NCI-H82 treated with DMSO at 0.1 percent for 48 hours (cell line): ENCODE results near the gene PANX2.

Source experiments
- DNase-seq: peaks from one replicate; lab custom pipeline; 2025; ENCODE audit not compliant: unreplicated experiment; lab: John Stamatoyannopoulos, UW

The PANX2 gene

DNA sequence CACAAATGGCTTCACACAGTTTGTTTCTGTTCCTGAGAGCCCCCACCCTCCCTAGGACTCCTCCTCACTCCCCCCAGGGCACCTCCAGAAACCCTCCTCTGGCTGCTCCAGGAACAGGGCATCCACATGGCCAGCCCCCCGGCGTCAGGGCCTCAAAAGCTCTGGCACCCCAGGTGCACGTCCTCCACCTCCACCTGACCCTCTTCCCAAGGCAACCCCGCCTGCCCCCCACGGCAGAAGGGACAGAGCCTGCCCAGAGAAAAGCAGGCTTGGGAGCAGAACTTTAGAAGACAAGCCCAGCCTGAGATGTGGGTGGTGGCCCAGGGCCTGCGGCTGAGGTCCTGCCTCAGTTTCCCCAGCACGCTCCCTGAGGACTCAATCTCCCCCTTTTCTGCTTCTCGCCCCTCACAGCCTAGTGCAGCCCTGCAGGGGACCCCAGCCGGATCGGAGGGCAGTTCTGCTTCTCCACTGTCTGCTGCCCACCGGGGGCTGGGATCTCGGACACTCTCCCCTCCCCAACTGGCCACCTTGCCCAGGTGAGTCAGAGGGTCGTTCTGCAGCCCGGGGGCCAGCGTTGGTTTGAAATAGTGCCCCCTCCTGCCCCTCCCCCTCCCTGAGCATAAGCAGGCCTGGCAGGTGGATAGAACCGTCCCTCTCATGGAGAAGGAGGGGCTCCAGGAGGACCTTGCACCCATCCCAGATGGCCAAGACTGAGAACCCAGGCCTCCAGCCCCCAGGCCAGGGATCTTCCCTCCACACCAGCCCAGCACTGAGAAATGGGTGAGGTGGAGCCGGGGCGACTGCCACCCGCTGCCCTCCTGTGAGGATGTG, 12.8 kb downstream of the PANX2 start:
- no peak for DNase-seq

DNA sequence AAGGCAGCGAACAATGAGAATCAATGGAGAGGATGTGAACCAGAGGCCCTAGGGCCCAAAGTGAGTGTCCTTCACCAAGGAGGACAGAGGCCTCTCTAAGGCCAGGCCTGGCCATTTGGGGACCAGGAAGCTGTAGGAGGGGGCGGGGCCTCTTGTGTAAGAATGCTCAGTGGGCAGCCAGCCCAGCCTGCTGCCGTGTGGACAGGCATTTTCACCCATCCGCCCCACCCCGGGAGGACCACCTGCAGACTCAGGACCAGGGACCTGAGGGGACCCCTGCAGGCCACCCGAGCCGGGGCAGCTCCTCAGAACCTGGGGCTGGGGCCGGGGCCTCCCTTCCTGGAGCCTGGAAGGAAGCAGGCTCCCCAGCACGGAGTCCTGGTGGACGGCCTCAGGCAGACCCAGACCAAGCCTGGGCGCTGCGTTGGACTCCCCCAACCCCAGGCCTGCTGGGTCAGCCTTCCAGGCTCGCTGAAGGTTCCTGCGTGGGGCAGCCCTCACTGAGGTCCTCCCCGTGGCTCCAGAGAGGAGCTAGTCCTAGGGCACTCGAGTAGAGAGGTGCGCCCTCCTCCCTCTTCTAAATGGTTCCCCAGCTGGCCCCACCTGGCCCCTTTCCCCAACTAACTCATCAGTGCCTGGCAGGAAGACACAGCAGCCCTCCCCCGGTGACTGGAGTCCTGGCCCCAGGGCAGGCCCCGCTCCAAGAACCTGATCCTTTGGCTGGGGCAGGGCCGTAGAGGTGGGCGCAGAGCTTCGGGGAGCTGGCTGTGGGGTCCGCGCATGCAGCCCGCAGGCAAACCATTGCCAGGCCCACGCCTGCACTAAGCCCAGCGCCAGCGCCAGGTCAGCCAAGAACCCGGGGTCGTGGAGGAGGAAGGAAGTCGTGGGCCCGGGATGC, 13.7 kb downstream of the PANX2 start:
- no peak for DNase-seq

DNA sequence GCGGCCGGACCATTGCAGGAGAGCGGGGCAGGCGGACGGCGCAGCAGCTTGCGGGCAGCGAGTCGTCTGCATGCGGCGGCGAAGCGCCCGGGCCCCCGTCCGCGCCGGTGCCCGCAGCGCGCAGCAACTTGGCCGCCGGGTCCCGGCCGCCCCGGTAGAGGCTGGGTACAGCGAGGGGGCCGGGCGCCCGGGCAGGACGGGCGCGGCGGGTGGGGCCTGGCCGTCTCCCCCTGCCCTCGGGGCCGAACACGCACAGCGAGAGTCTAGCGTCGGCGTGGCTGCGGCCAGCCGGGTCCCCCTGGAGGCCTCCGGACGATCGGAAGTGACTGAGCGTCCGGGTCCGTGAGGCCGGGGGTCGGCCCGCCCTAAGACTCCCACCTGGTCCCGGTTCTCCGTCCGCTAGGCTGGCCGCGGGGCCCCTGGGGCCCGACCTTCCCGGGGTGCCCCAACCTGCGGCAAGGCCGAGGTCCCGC, 14.4 kb downstream of the PANX2 start:
- DNase-seq: no peak

DNA sequence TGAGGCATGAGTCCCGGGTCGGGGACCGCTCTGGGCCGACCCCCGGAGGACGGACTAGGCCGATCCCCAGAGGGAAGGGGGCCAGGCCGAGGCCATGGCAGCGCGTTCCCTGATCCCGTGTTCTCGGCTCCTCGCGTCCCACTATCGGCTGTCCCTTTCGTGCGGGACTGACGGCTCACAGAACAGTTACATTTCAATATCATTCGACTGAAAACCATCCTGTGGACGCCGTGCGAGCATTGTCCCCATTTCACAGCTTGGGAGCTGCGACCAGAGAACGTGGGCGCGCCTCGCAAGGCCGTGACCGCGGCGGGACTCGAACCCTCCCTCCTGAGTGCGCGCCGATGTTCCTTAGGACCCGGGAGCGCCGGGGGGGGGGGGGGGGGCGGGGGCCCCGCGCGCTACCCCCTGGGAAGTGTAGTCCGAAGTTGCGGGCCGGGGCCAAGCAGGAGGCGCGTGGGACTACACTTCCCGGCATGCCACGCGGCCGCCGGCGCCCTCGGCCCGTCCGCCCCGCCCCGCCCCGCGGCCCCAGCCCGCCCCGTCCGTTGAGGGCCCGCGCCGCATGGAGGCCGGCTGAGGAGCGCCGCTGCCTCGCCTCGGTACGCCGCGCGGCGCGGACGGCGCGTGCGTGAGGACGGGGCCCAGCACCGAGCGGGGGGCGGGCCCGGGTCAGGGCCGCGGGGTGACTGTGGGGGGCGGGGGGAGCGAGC, 15.0 kb downstream of the PANX2 start, which contains the start of gene TRABD:
TSS of gene TRABD (plus strand) at position 539 of the 713 bp plus-strand sequence. CDS start 7,148 bp downstream, outside the sequence.
- DNase-seq: peak; percentile 9

DNA sequence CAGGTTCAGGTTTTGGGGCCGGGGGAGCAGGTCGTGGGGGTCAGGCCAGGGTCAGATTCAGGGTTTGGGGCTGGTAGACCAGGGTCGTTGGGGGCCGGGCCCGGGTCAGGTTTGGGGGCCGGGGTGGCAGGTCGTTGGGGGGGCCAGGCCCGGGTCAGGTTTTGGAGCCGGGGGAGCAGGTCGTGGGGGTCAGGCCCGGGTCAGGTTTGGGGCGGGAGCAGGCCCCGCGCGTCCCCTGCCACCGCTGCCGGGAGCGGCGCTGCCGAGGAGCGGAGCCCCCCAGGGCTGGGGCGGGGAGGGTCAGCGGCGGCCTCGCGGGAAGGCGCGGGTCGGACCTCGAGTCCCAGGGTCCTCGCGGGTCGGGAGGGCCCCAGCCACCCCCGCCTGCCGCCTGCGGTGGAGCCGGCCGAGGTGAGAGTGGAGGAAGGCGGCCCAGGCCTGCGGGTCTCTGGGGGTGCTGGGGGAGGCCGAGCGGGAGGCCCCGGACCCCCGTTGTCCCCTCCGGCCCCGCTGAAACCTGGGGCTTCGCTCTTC, 15.7 kb downstream of the PANX2 start:
- no peak for DNase-seq

DNA sequence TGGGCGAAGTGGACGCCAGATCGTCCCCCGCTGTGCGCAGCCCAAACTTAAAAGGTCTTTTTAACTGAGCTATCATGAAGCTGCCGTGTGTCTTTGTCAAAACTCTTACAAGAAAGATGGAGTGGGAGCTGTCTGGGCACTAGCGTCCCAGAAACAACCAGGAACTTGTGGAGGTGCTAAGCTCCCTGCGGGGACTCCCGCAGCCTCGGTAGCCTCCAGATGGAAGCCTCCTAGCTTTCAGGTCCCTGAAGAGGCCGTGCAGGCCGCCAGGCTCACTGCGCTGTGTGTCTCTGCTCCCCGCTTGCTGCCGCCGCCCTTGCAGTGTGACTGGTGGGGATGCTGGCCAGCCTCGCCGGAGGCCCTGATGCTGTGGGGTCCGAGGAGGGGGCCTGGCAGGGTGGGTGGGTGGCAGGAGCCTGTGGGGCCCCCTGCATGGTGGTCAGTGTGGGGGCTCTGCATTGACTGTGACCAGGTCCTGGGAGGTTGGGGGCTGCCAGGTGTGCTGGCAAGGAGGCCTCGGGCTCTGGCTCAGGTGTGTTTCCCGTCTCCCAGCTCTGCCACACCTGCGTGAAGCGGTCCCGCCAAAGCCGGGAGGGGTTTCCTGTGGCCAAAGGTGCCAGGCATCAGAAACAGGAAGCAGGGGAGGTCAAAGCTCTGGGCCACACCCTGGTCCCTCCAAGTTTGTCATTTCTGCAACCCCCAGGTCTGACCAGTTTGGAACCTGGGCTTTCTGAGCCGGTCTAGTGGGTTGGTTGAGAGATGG, 16.4 kb downstream of the PANX2 start:
- DNase-seq: no peak

DNA sequence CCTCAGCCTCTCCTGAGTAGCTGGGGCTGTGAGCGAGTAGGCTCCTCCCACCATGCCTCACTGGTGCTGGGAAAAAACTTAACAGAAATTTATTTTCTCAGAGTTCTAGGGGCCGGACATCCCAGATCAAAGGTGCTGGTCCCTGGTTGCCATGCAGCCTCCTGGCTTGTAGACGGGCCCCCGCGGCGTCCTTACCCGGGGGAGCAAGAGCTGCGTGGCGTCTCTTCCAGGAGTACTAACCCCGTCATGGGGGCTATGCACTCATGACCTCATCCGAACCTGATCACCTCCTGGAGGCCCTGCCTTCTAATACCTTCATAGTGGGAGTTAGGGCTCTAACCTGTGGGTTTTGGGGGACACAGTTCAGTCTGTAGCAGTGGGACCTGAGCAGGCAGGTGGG, 17.8 kb downstream of the PANX2 start:
- DNase-seq: no peak

DNA sequence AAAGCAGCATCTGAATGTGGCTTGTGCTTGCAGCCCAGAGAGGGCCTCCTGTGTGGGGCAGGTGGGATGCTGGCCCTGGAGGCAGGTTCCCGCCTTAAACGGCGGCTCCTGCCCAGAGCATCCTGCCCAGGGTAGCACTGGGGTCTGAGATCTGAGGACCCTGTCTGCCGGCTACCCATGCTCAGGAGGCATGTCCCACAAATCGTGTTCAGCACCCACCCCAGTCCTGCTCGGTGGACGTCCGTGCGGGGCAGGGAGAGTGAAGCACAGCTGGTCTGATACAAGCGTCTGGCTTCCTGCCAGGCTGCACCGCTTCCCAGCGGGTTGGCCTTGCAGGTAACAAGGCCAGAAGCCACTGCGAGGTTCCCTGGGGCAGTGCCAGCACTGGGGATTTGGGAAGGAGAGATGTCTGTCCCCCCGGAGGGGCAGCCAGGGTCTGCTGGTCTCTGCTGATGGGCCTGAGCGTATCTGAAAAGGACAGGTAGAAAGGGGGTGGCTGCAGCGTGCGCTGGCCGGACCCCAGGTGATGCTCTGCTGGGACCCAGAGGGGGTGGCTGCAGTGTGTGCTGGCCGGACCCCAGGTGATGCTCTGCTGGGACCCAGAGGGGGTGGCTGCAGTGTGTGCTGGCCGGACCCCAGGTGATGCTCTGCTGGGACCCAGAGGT, 18.8 kb downstream of the PANX2 start:
- DNase-seq: no peak

DNA sequence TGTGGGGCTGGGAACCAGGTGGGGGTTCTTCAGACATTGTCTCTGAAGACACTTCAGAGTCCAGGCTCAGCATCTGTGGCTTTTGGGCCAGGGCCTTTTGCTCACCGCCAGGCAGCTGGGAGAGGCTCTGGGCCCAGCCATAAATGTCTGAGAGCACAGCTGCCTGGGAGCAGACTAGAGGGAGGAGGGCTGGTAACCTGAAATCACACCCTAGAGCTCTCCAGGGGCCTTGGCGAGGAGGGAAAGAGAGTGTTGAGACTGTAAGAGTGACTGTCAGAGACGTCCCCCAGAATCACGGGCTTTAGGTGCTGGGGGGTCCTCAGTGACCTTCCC, 19.3 kb downstream of the PANX2 start:
- DNase-seq: no peak

DNA sequence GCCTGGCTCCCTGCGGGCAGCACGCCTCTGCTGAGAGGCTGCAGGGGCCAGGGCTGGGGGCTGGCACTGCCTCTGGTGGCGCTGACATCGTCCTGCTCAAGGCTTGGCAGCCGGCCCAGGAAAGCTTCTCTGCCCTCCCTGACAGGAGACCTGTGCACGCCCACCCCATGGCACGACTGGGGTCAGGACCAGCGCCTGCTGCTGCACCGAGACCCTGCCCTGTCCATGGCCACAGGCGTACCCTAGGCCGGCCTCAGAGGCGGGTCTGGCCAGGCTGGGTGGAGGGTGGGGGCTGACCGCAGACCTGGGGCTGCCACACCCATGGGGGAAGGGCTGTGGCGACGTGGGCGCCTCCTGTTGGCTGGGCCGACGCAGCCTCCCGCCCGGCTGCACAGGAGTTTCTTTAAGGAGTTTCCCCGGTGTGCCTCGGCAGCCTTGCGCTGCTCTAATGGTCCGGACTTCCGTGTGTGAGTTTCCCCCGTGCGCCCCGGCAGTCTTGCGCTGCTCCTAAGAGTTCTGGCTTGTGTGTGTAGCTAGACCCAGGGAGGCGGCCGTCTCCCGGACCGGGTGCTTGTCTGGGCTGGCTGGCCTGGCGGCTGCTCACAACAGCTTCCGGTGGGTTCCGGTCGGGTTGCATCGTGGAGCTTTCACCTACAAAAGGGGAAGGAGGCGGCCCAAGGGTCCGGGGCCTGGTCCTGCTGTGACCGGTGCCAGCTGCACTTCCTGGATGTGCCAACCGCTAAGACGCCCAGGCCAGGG, 19.8 kb downstream of the PANX2 start:
- DNase-seq: no peak

DNA sequence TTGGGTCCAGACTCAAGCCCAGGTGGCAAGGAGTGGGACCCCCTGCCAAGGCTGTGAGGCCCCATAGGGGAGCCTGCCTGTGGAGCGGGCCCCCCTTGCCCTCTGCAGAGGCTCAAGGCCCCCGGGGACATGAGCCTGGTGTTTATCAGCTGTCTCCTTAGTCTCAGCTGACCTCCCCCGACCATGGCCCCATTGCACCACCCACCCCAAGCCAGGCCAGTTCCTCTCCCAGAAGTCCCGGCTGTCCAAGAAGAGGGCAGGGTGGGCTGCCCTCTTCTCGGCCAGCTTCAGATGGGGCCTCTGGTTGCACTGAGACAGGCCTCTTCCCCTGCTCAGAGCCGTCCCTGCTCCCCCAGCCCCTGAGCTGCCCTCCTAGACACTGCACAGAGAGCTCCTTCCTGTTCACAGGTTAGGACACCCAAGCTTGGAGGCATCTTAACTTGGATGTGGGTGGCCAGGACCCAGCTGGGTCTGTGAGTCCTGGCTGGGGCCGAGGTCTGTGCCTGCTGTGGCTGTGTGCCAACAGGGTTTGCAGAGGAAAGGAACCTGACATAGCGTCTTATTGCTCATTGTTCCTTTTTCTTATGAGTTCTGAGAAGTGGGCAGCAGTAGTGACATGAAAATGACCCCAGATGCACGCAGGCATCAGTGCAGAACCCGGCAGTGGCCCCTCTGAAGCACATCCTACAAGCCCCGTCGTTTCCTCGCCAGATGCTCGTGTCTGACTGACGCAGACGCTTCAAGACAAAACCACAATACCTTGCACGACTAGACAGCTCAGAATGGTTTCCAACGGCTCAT, 20.6 kb downstream of the PANX2 start:
- no peak for DNase-seq

DNA sequence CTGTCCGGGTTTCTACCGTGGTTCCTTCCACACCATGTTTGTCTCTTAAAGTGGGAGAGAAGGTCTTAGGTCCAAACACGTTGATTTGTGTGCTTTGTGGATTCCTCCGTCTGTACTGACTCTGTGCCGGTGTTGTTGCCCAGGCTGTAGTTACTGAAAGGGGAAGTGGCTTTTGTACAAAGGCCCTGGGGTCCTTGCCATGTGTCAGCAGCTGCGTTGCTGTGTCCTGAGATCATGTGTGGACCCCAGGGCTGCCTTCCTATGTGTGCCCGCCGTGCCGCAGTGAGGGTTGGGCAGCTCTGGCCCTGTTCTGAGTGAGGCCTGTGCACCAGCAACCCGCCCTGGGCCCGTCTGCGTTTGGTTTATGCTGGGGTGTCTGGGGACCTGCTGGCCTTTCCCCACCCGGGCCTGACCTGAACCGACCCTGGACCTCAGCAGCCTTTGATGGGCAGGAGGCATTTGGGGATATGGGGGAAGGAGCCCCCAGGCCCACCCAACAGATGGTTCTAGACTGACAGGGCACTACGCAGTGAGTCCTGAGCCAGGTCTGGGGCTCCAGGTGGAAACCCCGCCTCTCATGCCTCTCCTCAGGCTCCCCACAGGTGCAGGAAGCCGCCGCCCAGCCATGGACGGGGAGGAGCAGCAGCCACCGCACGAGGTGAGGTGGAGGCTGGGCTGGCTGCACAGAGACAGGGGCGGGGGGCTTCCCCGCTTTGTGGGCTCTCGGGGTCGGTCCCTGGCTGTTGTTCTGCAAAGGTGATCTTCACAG, 22.1 kb downstream of the PANX2 start:
- no peak for DNase-seq

DNA sequence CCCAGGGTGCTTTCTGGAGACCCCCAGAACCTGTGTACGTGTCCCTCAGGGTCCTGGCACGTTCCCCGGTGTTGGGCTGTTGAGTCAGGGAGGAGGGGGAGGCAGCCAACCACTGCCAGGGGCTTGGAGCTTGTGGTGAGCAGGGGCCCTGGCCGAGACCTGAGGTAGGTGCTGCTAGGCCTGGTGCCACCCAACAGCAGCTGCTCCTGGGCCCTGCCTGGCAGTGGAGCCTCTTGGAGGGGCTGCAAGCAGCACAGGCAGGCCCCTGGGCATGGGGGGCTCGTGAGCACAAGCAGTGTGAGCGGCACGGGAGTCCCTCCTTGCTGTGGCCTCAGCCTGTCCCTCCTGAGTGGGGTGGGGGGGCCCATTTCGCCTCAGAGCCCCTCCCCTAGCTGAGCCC, 23.1 kb downstream of the PANX2 start:
- DNase-seq: no peak

DNA sequence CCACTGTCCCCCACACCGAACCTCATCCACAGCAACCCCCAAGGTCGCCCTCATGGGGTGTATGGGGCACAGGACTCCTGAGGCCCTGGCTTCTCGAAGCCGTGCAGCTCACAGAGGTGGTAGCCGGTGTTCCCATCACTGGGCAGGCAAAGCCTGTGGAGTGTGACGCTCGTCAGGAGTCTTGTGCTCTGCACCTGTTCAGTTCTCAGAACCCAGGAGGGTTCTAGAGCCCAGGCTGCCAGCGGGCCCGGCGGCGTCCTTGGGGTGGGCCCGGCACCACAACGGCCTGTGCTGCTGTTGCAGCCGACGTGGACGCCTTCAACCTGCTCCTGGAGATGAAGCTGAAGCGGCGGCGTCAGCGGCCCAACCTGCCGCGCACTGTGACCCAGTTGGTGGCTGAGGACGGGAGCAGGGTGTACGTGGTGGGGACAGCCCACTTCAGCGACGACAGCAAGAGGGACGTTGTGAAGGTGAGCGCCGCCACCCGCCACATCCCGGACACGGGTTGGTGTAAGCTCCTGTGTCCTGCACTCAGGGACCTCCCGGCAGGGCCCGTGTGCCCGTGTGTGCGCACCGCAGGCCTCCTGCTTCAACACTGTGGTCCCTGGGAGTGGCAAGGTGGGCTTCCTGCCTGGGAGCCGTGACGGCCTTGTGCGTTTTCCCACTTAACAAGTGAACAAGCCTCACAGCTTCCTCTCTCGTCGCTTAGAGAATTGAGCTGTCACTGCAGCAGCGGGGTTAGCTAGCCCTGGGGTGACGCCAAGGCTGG, 23.7 kb downstream of the PANX2 start:
- DNase-seq: no peak

DNA sequence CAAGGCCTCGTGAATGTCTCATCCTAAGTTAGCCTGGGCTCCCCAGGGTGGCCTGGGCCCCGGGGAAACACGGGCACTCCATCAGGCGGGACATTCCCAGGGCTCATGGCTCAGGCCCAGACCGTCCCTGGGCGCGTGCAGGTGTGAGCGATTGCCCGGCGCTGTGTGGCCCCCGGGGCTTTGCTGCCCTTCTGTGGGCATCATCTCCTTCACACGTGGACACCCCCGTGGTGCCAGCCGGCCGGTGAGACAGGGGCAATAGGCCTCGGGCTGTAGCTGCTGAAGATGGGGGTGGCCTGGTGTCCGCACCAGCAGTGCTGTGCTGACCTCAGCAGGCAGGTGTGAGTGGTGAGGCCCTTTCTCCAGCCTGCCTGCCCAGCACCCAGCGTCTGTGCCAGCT, 25.7 kb downstream of the PANX2 start:
- no peak for DNase-seq

DNA sequence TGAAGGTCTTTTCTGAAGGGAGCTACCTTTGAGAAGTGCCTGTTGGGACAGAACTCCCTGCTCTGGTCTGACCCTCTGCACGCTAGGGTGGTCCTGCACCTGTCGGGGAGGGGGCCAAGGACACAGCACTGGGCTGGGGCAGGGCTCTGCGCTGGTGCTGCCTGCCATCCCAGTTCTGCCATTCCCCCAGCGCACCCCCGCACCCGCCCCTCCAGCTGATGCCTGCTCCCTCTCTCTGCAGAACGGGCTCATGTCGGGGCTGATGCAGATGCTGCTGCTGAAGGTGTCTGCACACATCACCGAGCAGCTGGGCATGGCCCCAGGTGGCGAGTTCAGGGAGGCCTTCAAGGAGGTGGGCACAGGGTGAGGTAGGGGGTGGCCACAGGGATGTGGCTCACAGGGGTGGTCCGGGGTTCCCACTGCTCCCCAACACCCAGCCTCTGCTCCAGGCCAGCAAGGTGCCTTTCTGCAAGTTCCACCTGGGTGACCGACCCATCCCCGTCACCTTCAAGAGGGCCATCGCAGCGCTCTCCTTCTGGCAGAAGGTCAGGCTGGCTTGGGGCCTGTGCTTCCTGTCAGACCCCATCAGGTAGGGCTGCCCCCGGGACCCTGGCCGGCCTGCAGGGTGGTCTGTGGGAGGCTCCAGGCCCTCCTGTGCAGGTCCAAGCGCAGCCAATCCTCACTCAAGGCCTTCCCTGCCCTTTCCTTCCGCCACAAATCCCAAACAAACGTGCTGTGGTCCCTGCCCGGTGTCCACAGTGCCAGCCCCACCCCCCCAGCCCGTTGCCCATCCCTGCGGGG, 26.7 kb downstream of the PANX2 start:
- DNase-seq: no peak
